Lower leg skin (tissue), 3 donors: ENCODE data around the gene KRTAP10-3.

Experiments
- CTCF ChIP-seq, 3 donors: fragments of 450-650 bp; IDR thresholded peaks; one replicate each; pipeline ENCODE4 v1.5.1; 2016; ENCODE audit warnings: antibody characterized with exemption in 3 of 3, mild to moderate bottlenecking in 3 of 3, moderate library complexity in 2 of 3
- POLR2A ChIP-seq, 2 donors: fragments of 450-650 bp; IDR thresholded peaks; one replicate each; pipeline ENCODE4 v1.6.1; 2016 to 2017; ENCODE audit warnings: antibody characterized with exemption in 2 of 2, mild to moderate bottlenecking in 1 of 2, moderate library complexity in 1 of 2

GRCh38 chr21:44539046-44539445 lies 19.5 kb downstream of the KRTAP10-3 start:
- TF ChIP-seq POLR2A (IDR thresholded peaks at IDR 0.05) (no peak), CTCF (IDR thresholded peaks at IDR 0.05) (no peak)
